ENCODE results near the gene CNR1.
"Not testable (repeated sequence)": the region's sequence is repeated elsewhere in the genome, so short reads cannot be mapped to it uniquely, and the experiment has no call there.

The CNR1 gene

DNA sequence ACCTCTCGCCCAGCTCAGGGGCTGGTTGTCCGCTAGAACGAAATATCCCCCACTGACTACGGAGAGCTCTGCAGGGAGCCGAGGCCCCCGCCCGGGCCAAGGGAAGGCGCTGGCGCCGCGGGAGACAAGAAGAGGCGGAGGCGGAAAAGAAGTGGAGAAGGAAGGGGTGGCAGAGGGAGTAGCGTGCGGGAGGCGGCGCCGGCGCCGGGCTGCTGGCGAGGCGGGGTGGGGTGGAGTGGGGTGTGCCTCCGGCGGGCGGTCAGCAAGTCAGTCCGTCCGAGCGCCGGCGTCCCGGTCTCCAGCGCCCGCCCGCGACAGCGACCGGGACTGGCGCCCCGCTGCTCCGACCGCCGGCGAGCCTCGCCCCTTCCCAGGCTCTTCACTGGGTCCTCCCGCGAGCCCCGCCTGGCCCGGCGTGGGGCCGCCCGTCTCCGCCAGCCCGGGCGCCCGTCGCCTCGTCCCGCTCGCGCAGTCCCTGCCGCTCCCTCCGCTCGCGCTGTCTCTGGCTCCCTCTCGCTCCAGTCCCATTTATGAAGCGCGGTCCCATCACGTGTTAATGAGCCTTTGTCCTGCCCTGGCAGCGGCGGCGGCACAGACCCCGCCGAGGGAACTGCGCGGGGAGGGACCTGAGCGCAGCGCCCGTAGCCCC, at the start of gene CNR1:
Gene CNR1 (minus strand): TSS at position 504 of the 649 bp plus-strand sequence. CDS start 21,073 bp downstream, outside the sequence.
- DNase-seq = peak; percentile 29

DNA sequence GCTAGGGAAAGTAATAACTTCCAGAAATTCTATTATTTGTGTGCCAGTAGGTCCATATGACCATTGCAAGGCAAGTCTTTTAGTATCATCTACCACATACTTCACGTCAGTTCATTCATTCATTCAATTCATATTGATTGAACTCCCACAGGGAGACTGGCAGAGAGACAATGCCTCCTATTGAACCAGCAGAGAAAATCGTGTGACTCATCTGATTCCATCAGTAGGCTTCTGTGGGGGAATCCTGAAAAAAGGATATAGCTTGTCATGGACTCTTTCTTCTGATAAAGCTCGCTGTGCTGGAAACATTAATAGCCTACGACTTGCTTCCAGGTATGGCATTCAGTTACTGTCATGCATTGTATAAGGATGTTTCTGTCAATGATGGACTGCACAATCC, 45.3 kb upstream of the CNR1 start:
- DNase-seq = no peak

DNA sequence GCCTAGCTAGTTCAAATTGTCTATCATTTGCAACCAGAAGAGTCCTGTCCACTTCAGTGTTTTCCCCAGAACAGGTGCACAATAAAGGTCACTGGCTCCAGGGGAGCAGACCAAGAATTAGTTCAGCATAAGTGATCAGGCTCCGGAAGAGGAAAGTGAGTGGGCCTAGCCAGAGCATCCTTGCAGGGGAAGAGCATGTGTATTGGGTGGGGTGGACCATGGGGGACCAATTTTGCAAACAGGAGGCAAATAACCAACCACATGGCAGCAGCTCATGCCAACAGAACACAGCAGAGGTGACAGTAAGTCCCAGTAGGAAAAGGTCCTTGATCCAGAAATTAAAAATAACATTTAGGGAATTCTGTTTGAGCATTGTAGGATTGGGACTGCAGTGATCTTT, 43.2 kb upstream of the CNR1 start:
- no peak for DNase-seq

GRCh38 chr6:88208726-88209125, 42.6 kb upstream of the CNR1 start:
- DNase-seq = no peak

- DNase-seq = not testable (repeated sequence)
These were observed 35.6 kb upstream of the CNR1 start for GRCh38 chr6:88201734-88202133.

DNA sequence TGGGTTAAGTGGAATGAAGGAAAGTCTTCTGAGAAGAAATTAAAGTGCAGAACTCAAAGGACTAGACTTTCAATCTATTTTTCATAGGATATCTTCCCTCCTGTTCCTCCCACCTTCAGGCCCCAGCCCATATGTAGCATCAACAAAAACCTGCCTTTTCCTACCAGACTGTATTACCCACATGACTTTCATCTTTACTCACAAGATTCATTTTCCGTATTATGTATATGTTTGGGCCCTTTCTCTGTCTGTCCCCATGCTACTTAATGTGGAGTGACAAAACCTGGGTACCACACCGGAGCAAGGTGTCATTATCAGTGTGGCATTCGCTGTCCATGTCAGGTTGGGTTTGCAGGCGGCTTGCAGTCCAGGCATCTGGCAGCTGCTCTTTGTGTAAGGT, 18.8 kb upstream of the CNR1 start:
- DNase-seq = no peak

GRCh38 chr6:88183471-88183870, 17.3 kb upstream of the CNR1 start:
- DNase-seq = no peak

DNA sequence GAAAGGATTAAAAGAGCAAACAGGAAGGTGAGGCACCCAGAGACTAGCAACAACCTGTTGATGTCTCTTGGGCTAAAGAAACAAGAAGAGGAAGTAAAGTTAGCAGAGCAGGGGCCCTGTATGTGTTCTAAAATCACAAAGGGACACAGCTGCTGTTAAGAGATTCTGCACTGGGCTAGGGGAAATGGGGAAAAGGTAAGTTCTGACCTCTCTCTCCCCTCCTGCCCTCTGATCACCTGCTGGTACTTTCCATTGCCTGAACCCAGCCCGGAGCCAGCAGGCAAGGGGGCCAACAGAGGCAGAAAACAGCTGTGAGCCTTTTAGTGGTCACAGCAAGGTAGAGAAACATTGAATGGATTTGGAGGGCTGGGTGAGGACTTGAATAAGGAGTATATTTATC, 13.5 kb upstream of the CNR1 start:
- DNase-seq = no peak

DNA sequence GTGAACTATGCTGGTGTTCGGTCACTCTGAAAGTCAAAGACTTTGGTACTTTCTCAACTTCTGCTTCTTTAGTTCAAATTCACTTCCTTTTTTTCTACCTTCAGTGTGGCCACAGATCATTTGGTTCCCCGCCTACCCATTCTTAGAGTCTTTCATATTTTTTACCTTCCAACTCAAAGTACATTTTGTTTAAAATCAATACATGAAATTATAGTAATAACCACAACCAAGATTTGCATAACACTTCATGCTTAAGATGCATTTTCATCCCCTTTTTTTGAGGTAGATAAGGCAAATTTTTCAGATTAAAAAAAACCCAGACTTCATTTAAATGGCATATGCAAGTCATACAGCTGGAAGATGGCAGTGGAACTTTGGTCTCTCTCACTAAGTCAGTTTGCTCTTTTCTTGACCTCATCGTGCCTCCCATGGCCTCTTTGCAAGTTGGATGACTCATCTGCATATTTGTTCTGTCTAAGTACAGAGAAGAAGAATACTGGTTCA, 11.9 kb upstream of the CNR1 start:
- DNase-seq = no peak

GRCh38 chr6:88174906-88175305, 8.8 kb upstream of the CNR1 start:
- DNase-seq = no peak

DNA sequence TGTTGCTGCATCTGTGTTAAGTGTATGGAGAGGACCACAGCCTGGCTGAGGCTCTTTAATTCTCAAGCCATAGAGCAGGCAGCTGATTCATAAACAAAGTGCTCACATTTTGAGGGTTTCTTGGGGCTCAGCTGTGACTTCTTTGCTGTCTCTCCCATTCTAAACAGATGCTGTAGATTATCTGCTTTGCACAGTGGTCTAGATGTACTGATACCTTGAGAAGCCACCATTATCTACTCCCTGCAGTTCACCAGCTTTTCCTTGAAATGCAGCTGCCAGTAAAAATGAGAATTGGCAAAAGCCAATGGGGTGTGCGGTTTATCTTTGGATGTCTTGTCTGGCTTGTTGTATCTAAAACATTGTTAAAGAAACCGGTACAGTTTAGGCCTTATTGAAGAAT, 5.2 kb upstream of the CNR1 start:
- DNase-seq = no peak

GRCh38 chr6:88168362-88168761, 2.2 kb upstream of the CNR1 start:
- DNase-seq = no peak

DNA sequence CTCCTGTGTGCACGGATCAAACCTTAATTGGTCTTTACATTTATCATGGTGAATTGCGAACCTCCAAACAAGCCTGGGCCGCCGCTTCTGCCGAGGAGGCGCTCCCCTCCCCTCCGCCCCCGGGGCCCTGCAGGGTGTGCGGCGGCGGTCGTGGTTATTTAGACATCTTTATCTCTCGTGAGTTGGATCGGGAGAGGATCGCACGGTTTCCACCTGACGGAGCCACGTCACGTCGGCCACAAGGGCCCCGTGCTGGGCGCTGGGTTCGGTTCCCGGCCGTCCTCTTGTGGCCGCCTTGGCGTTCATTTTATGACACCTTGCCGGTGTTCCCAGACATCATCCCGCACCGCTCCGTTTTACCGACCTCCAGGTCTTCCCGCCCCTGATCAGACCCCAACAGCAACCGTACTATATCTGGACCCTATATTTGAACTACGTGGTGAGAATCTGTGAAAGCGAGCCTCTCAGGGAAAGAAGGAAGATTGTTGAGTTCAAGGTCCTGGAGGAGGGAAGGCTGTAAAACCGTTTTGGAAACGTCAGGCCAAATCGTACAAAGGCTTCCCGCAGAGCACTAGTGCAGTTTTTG, 1.3 kb upstream of the CNR1 start:
- DNase-seq = peak; percentile 27

DNA sequence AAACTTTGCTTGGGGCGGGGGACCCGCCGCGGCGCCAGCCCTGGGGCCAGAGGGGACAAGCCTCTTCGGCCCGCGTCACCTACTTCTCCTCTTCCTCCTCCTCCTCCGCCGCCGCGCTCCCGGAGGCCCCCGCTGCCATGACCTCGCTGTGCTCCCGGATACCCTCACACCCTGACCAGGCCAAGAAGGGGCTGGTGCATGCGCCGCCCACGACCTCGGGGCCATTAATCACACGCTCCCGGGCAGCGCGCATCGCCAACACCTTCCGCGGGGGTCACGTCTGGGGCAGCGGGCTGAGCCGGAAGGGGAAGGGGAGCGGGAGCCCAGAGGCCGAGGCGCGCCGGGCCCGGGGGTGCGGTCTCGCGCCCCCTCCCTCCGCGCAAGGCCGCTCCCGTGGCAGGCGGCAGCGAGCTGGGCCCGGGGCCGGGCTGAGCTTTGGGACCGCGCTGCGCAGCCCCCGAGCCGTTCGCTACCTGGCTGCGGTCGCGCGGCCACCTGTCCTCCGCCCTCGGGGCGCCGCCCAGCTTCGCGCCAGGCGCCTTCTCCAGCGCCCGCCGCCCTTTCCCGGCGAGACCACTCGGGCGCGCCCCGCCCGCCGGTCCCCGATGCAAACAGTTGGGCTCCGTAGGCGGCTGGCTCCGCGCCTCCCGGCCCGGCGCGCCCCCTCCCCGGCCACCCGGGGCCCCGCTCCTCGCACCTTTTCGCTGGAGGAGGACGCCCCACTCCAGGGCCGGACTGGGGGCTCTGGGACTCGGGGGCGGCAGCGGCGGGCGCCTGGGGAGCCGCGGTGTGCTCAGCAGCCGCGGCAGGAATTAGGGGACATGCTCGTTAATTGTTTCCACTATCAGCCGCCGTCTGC, 575 bp upstream of the CNR1 start:
- peak; percentile 25 for DNase-seq

DNA sequence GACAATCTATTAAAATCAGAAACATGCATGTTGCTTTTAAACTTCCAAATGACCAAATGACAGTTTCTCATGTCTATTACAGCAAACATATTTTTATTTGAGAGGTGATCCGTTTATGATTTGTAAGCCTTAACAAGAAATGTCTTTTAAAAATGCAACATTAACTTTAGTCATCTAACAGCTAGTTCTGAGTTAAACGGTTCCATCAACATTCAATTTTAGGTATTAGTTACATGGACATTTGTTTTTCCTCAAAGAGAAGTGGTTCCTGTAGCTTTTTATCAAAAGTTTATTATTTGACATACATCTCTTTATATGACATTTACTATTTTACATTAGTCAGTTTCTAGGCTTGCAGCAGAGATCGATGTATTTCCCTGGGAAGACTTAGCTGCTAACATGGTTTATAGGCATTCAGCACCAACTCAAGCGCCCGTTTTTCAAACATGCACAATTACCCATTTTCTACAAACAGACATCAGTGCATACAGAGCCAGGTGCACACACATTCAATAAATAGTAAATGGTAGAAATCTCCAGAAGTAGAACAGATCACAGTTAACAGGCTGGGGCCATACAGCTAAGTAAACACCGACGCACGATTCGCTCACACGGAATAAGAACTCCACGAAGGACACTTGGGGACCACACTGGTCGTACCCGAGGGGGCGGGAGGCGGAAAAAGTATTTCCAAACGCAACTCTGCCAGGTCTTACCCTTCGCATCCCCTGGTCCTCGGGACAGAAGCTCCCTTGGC, 882 bp downstream of the CNR1 start:
- DNase-seq = peak; percentile 24

DNA sequence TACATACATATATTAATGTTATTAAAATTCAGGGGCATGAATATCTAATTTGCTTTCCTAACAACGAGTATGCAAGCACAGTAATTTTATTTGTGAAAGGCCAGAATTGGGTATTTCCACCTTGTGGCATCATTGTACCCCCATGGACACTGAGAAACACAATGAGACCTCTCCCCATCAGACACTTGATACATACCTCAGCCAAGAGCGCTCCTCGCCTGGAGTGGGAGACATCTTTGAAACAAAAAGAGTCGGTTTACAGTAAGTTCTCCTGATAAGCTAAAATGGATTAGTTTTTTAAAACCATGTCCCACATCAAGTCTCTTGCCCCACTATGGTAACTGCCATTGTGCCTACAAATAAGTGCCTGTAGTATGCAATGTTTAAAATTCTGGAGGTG, 2.1 kb downstream of the CNR1 start:
- no peak for DNase-seq

DNA sequence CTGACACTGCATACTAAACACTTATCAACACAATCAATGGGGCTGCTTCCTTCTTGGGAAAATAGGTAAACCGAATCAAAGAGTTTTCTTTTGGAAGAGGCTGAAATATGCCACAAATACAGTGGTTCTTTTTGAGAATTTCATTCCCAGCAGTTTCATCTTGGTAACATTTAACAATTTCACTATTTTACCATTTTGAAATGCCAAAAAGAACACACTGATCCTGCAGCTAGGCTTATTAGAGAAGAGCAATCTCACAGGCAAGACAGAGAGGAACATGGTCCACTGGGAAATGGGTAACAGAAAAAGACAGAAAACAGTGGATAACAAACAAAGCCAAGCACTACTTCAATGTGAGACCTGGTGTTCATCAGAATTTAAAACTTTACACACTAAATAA, 2.5 kb downstream of the CNR1 start:
- no peak for DNase-seq

- no peak for DNase-seq
These were observed 4.2 kb downstream of the CNR1 start for GRCh38 chr6:88161940-88162339.

GRCh38 chr6:88157106-88157505, 9.0 kb downstream of the CNR1 start:
- no peak for DNase-seq

DNA sequence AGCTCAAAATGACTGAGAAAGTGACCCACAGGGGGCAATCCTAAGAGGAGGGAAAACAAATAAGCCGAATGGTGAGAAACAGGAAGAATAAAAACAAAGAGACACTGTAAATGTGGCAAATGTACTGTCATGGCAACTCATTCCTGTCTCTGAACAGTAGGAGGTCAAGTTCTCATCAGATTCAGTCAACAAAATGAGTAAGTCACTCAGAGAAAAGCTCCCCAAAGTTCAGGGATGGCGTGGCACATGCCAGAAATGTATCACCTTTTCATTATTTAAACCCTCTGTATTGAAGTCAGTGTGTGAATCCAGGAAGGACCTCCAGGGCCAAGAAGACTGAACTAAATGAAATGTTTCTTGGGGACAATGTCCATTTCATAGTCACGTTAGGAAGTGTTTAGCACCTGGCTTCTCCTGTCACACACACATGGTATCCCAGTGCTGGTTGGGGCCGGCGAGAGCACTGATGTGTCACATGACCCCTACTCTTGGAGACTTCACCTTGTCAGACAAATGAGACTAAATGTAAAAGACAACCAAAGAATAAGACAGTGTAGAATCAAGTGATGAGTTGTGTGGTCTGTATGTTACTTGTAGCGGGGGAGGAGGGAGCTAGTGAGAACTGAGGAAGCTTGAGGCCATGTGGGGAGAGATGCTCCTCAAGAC, 20.7 kb downstream of the CNR1 start:
- DNase-seq = no peak

DNA sequence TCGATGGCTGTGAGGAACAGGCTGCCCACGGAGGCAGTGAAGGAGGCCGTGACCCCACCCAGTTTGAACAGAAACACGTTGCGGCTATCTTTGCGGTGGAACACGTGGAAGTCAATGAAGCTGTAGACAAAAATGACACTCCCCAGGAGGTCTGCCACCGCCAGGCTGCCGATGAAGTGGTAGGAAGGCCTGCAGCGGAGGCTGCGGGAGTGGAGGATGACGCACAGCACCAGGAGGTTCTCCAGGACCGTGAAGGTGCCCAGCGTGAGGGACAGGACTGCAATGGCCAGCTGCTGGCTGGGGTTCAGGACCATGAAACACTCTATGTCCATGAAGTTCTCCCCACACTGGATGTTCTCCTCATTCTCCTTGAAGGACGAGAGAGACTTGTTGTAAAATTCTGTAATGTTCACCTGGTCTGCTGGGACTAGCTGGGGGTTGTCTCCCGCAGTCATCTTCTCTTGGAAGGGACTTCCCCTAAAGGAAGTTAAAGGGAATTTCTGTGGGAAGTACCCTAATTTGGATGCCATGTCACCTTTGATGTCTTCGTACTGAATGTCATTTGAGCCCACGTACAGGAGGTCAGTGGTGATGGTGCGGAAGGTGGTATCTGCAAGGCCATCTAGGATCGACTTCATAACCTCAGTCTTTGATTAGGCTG, 21.4 kb downstream of the CNR1 start:
- no peak for DNase-seq
